Epithelial cell of esophagus (primary cell): ENCODE results near the gene RHOBTB1.

ENCODE experiments used
- DNase-seq: peaks from one replicate; pipeline ENCODE4 v3.0.0; 2010; ENCODE audit warnings: low read depth
- H3K4me3 ChIP-seq: 2 replicates; pipeline ENCODE4 v1.5.1; 2011; ENCODE audit warnings: mild to moderate bottlenecking, low read length, control low read depth
- CTCF ChIP-seq: IDR thresholded peaks from 2 replicates; pipeline ENCODE4 v1.5.1; 2011; ENCODE audit warnings: low read depth, mild to moderate bottlenecking, low read length, control low read depth, inconsistent platforms; ENCODE audit not compliant: insufficient read depth; ENCODE audit errors: missing control alignments

RHOBTB1 gene

GRCh38 chr10:60951272-60951724, 7.3 kb upstream of the RHOBTB1 start:
- DNase-seq: no peak
- no peak for TF ChIP-seq CTCF
- no peak overlapping the region for H3K4me3 ChIP-seq

- H3K4me3 ChIP-seq: no peak overlapping the region
- TF ChIP-seq CTCF: no peak
- DNase-seq: no peak
Measured at GRCh38 chr10:60950300-60950699, 6.3 kb upstream of the RHOBTB1 start.

- DNase-seq: no peak
- no peak overlapping the region for H3K4me3 ChIP-seq
- no peak for TF ChIP-seq CTCF
Measured at GRCh38 chr10:60948851-60949250, 4.9 kb upstream of the RHOBTB1 start.

GRCh38 chr10:60944910-60945297, 919 bp upstream of the RHOBTB1 start:
- no peak for DNase-seq
- no peak for TF ChIP-seq CTCF
- H3K4me3 ChIP-seq: peak overlapping the region; percentile 59

GRCh38 chr10:60943316-60944057, 498 bp downstream of the RHOBTB1 start:
- peak; percentile 48 for DNase-seq
- TF ChIP-seq CTCF: no peak
- peak overlapping the region; percentile 59 for H3K4me3 ChIP-seq

- DNase-seq: peak; percentile 24
Measured at GRCh38 chr10:60942788-60943315, 1.1 kb downstream of the RHOBTB1 start.

More at GRCh38 chr10:60942788-60943315, 1.1 kb downstream of the RHOBTB1 start:
- TF ChIP-seq CTCF: no peak
- H3K4me3 ChIP-seq: peak overlapping the region; percentile 59
